ENCODE measurements around the gene UCP2. TPM values are rescaled to one million over a fixed set of nuclear protein-coding genes. Genes with fewer than 3 reads are reported as not detected.
"Not testable (repeated sequence)": the region's sequence is repeated elsewhere in the genome, so short reads cannot be mapped to it uniquely, and the experiment has no call there.

UCP2 gene
- total RNA-seq, 1 donor from 2014 or later = 2.6 TPM

DNA sequence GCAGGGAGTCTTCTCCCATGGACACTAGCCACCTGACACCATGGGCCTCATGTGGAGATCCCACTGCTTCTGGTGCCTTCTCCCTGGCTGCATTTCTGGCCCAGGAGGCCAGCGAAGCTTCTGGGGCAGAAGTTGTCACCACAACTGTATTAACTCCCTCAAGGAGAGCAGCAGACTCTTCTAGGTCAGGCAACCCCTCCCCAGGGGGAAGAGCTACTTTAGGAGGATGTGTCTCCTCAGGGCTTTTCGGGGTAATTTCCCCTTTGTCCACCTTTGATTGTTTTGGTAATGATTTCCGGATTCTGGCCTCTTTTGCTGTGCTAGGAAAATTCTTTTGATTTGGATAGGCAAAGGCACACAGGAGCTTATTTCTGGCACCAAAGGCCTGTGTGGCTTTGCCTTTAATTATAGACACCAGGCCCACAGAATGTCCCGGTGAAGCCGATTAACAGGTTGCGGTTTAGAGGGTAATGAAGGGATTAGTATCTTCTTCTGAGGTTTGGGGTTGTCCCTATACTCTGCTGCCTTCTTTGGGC is 8.9 kb upstream of the UCP2 start:
- no peak for DNase-seq

DNA sequence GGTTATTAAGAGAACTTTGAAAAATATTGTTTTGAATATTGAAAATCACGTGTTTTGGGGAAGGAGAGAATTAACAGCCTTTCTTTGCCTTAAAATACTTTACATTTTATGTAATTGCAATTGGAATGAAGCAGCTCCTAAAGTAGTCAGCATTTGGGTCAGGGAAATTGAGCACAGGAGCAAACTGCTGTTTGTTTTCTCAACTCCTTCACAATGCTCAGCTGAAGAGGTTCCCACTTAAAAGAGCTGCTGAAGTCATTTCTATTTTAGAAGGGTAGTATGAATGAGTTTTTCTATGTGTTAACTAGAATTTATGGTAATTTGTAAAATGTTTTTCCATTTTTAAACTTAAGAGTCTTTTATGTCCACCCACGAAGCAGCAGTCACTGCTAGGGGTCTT is 8.1 kb upstream of the UCP2 start:
- DNase-seq = no peak

DNA sequence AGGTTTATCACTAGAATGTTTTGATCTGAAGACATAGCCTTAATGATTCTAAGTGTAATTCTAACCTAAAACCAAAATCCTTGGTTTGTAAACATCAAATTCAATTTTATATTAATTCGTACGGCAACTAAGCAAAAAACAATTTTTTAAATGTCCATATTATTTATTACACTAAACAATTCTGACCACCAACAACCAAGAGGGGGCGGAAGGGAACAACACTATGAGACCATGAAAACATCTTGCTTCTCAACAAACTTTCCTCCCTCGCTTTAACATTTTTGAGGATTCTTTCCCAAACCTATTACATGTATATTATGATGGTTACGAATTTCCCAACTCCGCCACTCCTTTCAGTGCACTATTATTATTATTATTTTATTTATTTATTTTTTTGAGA is 6.5 kb upstream of the UCP2 start:
- DNase-seq = no peak

DNA sequence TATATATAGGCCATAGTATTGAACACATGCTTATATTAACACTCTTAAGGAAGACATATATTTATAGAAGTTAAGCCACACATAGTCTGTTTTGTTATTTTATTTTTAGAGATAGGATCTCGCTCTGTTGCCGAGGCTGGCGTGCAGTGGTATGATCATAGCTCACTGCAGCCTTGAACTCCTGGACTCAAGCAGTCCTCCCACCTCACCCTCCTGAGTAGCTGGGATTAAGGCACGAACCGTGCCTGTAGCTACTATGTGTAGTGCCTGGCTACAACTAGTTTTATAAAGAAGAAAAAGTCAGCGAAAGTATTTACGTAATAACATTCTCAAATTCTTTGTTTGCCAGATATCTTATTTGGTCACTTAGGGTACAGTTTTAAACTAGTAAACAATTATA is 5.6 kb upstream of the UCP2 start:
- DNase-seq = no peak

DNA sequence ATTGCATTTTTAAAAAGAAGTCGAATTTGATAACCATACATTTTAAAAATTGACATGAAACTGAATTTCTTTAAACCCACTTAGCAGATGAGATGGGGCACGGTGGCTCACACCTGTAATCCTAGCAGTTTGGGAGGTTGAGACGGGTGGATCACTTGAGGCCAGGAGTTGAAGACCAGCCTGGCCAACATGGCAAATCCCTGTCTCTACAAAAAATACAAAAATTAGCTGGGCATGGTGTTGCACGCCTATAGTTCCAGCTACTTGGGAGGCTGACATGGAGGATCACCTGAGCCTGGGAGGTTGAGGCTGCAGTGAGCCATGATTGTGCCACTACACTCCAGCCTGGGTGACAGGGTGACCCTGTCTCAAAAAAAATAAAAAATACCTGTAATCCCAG is 3.0 kb upstream of the UCP2 start:
- DNase-seq = not testable (repeated sequence)

DNA sequence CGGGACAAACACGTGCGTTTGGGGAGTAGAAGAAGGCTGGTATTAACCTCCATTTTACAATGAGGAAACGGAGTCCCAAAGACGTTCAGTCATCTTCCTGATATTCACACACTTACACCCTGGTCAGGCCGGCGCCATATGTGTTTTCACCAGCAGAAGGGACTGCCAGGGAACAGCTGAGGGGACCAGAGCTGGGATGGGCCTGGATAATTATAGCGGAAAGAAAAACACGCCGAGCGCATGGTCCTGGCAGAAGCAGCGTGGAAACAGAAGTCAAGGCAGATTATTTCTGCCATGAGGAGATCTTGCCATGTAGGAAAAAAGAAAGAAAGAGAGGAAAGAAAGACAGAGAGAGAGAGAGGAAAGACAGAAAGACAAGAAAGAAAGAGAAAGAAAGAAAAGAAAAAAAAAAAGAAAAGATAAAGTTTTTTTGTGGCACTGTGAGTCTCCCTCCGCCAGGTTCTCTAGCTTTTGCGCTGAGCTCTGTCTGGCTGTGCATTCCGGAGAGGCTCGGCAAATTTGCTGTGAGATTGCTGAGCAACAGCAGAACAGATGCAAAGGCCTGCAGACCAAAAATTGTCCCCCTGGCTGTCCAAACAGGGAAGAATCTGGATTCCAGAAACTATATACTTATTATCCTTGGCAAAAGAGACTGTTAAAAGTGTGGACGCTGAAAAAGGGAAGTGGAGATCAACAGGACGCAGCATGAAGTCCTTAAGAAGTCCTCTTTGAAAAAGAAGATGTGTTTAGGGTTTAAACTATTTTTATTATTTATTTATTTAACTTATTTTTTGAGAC is 1.3 kb upstream of the UCP2 start:
- no peak for DNase-seq

DNA sequence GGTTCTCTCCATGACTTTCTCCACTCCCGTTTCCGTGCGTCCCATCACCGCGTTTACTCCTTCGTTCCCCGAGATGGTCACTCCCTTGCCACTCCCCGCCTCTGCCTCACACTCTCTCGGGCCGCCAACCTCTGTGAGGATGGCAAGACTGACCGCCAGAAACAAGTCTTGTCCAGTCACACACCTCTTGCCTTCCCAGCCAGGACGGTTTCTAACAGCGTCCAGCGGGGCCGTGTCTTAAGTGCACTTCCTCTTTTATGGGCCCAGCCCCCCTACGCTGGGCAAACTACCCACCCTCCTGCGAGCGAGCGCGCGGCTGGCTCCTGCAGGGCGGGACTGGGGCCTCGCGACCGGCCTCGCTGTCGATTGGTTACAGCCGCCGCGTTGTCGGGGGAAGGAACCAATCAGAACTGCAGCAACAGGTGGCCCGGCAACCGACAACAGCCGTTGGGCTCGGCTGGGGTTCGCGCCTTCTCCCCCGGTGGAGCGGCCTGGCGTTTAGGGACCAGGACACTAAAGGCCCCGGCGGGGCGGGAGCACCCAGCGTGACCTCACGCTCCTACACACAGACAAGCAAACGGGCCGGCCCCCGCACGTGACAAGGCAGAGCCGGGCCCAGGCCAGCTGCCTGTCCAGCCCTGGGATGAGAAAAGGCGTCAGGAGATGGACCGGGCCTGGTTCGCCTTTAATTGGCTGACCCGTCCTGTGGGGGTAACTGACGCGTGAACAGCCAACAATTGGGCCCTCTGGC is 522 bp upstream of the UCP2 start:
- DNase-seq = peak; percentile 96

DNA sequence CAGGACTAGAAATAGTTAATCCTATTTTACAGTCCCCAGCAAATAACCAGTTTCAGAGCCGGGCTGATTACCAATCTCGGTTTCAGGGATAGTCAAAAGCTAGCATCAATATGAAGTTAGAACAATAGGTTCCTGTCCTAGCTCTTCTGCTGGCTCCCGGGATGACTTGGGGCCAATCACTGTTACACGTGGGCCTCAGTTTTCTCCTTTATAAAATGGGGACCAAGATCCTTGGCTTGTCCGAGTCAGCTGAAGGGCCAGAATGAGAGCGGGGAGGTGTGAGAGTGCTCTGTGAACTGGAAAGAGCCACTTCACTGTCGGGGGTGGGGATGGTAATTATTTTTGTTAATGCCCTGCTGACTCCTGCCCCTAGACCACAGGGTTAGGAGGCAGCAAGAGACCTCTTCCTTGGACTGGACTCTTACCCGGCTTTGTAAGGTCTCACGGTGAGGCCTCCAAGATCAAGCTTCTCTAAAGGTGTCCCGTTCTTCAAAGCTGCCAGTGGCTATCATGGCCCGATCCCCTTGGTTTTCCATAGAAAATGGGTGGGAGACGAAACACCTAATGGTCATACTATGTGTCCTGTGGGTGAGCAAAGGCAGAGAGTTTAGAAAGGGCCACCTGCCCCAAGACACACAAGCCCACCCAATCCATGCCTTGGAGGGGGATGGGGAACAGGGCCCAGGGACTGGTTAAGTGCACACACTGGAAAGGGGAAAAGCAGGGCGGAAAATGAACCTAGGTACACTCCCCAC is 1.4 kb downstream of the UCP2 start:
- DNase-seq = no peak

DNA sequence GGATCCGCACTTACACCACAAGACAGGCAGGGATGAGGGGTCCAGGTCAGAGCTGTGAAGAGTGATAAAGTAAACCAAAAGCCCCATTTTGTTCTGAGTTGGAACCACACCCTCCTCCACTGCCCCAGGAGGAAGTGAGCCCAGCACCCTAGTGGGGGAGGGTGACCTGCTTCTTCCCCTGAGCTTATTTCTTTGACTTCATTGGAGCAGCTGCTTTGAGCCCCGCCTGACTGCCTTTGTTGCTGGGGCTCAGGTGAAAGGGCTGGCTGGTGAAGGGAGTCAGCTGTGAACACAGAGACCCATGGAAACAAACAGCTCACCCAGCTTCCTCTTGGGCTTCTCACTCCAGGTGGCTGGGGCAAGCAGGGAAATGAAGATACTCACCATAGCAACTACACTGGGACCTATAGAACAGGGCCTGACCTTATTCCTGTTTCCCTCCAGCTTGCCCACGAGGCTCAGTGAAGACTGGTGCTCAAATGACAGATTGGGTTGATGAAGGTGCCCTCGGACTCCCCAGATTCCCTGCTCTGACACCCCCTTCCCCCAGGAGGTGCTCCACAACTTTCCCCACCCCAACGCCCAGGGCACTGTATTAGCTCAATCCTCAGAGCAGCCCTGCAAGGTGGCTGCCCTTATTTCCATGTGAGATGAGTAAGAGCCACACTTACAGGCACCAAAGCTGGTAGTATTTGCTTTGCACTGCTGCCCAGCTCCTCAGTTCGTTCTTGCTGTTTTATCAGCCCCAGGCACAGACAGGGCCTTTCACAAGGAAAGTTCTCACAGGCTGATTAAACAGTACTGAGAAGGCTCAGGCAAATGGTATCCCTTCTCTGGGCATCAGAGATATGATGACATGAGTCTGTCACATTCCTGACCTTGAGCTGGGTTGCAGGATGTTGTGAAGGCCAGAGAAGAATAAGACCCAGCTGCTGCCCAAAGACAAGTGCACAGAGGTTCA is 2.4 kb downstream of the UCP2 start:
- peak; percentile 83 for DNase-seq

DNA sequence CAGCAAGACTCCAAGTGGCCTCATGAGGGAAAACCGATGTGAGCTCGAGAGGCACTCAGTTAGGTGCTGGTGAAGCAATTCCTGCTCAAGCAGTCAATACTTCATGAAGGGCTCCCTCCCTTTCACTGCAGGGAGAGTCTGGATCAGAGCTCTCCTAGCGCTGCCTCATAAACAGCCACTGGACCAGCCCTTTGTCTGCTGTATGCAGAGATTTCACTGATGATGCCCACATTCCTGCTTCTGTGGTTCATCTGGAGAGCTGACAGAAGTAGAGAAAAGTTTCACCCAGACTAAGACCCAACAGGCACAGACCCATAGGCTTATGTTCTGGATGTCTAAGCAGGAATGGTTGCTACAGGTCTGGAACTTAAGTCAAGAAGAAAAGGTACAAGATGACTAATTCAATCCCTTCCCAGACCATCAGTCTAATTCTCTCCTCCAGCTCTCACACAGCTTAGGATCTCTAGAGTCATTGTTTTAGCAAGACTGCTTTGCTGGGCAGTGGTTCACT is 4.0 kb downstream of the UCP2 start:
- DNase-seq = no peak

DNA sequence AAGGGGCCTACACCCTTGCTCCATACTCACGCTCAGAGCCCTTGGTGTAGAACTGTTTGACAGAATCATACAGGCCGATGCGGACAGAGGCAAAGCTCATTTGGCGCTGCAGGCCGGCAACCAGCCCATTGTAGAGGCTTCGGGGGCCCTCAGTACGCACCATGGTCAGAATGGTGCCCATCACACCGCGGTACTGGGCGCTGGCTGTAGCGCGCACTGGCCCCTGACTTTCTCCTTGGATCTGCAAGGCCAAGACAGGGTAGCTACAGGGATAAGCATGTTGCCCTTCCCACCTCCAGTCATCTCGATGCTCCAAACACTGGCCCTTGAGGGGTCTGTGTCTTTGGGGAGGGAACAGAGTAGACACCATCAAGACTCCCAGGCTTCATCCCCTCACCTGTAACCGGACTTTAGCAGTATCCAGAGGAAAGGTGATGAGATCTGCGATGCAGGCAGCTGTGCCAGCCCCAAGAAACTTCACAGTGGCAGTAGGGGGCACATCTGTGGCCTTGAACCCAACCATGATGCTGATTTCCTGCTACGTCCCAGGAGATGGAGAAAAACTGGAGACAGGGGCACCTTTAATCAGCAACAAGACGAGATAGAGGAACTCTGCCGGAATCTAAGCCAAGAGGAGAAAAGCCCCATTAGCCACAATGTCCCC is 4.7 kb downstream of the UCP2 start:
- no peak for DNase-seq

DNA sequence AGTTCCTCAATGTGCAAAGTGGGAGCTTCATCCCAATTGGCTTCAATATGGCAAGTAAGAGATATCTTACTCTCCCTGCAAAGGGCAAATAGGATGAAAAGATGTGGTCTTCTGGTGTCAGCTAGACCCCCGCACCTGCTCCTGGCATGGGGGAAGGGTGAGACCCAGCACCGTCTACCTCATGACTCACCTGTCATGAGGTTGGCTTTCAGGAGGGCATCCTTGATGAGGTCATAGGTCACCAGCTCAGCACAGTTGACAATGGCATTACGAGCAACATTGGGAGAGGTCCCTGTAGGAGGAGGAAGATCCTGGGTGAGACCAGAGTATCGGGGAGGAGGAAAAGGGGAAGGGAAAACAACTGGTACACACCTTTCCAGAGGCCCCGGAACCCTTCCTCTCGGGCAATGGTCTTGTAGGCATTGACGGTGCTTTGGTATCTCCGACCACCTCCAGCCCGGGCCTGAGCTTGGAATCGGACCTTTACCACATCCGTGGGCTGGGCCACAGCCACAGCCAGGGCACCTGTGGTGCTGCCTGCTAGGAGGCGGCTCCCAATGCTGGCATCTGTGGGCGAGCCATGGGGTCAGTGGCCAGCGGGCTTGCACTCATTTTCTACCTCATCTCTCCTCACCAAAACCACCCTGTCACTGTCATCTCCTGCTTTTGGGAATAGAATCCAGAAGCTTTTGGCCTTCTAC is 6.0 kb downstream of the UCP2 start:
- no peak for DNase-seq

DNA sequence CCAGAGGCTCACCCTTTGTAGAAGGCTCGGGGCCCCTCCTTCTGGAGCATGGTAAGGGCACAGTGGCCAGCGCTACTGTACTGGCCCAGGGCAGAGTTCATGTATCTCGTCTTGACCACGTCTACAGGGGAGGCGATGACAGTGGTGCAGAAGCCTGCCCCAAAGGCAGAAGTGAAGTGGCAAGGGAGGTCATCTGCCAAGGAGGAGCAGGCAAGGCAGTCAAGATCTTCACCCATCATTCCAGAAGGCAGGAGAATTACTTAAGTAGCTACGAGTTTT is 7.2 kb downstream of the UCP2 start:
- DNase-seq = no peak

DNA sequence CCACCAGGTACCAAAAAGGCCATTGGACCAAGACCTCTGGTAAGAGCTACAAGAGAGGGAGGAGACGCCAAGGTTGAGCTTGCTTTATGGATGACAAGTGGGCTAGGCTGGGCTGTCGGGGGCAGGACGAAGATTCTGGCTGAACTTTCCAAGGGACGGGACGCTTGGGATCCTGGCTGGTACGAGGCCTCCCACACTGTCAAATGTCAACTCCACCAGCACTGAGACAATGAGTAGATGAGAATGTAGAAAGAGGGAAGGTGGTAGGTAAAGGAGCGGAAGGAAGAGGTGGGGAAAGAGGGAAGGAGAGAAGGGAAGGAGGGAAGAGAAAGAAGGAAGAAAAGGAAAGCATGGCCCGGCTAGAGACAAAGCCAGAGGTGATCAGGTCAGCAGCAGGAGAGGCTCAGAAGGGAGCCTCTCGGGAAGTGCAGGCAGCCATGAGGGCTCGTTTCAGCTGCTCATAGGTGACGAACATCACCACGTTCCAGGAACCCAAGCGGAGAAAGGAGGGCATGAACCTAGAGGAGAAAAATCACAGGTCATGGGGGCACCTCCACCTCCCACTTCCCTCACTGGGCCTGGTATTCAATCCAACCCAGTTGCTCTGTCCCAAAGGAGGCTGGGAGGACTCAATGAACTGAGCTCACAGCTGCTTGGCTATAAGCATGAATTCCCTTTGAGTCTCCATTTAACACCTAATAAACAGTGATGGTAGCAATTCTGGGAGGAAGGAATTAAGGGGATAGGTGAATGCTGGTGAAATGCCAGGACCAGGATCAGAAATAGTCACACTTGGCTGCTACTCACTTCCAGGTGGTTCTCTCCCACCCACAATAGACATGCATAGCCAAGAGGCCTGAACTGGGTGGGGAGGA is 7.8 kb downstream of the UCP2 start:
- DNase-seq = no peak

DNA sequence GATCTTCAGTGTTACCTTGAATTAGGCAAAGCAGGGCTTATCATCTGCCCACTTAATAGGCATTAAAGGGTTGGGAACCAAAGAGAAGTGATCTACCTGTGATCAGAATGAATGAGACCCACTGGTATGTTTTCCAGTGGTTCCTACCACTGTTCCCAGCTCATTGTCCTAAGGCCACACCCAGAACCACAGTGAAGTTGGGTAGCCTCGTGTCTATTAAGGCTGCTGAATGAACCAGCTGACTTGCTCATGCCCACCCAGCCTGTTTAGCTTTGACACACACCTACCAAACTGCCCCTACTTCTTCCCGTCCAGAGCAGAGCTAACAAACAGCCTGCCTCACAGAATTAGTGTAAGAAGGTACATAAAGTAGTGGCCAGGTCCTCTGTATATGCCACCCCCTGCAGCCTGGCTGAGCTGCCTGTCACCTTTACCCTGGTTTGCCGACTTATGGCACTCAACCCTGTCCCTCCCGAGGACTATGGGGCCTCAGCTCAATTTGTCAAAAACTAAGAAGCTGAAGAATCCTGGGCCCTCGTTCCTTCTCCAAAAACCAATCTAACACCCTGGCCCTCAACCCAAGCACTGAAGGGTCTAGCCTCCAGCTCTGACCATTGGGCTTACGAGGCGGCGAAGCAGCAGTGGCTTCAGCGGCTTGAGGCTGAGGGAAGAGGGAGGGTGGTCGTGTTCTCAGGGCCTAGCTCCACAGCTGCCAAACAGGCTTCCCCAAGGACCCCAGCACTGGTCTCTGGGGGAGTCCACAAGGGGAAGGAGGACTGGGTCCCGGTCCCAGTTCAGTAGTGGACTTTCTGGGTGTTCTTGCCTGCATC is 9.8 kb downstream of the UCP2 start:
- DNase-seq = no peak

DNA sequence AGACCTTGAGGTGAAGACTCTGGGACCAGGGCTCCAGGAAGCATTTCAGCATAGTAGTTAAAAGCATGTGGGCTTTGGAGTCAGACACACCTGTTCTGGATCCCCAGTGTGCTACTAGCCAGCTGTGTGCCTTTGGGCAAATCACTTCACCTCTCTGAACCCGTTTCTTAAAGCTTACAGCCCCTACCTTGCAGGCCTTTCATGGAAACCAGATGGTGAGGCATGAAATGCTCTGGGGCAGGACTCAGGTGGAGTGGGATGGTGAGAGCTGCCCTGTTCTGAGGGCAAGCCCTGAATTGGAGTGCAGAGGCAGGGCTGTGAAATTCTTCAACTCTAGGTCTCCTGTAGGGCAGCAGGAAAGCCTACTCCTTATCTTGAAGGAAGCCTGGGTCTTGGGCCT is 10.5 kb downstream of the UCP2 start:
- no peak for DNase-seq

DNA sequence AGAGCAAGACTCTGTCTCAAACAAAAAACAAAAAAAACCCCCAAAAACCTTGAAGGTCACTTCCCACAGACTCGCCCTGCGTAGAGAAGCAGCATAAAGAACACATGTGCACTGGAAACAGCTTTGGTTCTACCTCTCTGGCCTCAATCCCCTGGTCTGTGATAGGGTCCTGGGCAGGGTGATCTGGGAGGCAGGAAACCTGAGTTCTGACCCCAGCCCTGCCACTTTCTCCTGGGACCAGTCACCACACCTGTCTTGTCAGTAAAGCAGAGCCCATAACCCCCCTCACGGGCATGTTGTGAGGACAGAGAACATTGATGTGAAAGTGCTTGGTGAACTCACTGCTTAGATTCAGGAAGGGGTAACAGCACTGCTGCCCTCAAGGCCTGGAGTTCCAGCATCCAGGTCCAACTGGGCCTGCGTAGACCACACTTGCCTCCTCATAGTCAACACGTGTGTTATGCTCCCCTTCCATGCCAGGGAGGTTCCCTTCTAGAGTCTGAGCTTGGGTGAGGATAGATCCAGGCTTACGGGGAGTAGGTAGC is 11.4 kb downstream of the UCP2 start:
- DNase-seq = no peak

DNA sequence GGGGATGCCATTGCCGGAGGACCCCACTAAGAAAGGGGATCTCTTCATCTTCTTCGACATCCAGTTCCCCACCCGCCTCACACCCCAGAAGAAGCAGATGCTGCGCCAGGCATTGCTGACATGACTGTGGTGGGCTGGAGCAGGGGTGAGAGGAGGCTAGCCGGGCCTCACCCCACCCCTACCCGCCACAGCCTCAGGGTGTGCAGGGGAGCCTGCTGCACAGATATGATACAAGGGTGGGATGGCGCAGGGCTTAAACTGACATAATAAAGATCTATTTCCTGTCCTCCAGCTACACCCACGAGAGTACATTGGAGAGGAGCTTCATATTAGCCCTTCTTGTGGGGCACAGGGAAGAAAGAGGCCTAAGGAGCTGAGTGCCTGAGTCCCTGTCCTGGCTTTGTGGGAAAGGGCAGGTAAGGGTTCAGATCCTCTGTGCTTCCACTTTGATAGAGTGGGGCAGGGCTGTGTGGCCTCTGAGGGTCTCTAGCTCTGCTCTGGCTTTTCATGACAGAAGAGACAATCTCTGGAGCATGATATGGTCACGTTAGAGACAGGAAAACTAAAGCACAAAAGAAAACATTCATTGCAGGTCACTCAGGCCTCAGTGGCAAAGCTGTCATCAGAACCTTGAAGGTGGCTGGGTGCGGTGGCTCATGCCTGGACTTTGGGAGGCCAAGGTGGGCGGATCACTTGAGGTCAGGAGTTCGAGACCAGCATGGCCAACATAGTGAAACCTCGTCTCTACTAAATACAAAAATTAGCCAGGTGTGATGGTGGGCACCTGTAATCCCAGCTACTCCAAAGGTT is 12.4 kb downstream of the UCP2 start:
- no peak for DNase-seq

All from dermis blood vessel endothelial cell (primary cell).